OCI-LY7 (cell line): Measurements from ENCODE around the gene CACNA1D.

Source experiments
- CTCF ChIP-seq: fragments of 200-600 bp; sonication (generic); conservative IDR thresholded peaks from 2 replicates; pipeline ENCODE4 v1.5.1; 2014; ENCODE audit warnings: mild to moderate bottlenecking, antibody characterized with exemption, low read length, moderate library complexity, mixed read lengths
- EZH2phosphoT487 ChIP-seq: fragments of 200-600 bp; sonication (generic); IDR thresholded peaks from 2 replicates; pipeline ENCODE4 v1.6.1; 2018; ENCODE audit warnings: low read depth, borderline replicate concordance, mild to moderate bottlenecking, mixed run types, antibody characterized with exemption, low read length, moderate library complexity, mixed read lengths

DNA sequence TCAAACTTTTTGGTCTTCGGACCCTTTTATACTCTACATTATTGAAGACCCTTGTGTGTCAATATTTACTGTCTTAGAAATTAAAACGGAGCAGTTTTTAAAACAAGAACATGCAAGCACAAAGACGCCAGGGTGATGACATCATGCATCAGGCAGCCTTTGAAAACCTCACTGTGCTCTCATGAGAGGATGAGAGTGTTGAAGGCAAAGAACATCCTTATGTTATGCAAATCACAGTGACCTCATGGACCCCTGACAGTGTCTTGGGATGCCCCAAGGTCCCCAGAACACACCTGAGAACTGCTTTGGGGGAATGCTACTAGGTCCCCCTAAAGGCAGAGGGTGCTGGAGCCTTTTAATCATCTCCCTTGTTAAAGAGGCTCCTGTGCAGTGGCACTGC, 300.2 kb downstream of the CACNA1D start:
- TF ChIP-seq CTCF (no peak), EZH2phosphoT487 (no peak)
